G401 (cell line): ENCODE results near the gene GNMT. TPM values are rescaled to one million over a fixed set of nuclear protein-coding genes. Genes with fewer than 3 reads are reported as not detected.

Source experiments
- DNase-seq: peaks from one replicate; pipeline ENCODE4 v3.0.0-alpha.2; 2015; ENCODE audit warnings: low spot score
- in situ Hi-C: cut with HindIII; loops from 2 replicates; pipeline ENCODE4 v1.10.0; 2016; ENCODE audit warnings: low sequenced_read_pairs, mixed read lengths
- total RNA-seq: library from RNA; depleted of rRNA; stranded (reverse); fragments of >200 nt; shearing (Covaris generic); gene quantifications from 2 replicates; pipeline ENCODE4 v1.2.3, GENCODE V29; 2014; rRNA removed

The GNMT gene
- total RNA-seq, 1 experiment from 2014 or later = 0.75 TPM

DNA sequence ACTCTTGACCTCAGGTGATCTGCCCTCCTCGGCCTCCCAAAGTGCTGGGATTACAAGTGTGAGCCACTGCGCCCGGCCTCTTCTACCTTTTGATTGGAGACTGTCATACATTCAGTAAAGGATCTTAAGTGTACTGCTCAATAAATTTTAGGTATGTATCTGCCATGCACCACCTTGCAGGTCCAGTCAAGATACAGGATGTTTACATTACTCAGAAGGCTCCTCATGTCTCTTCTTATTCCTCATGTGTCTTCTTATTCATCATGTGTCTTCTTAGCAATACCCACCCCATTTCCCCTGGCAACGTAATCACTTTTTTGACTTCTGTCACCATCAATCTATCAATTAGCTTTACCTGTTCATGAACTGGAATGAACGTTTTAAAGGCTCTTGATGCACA lies 45.3 kb downstream of the GNMT start:
- in situ Hi-C loops = no loop called here
- no peak for DNase-seq

- in situ Hi-C loops = no loop called here
- DNase-seq = no peak
Observed at GRCh38 chr6:43006251-43006650, 45.7 kb downstream of the GNMT start.

- in situ Hi-C loops = no loop called here
- no peak for DNase-seq
Observed at GRCh38 chr6:43007126-43007525, 46.6 kb downstream of the GNMT start.

- peak; percentile 16 for DNase-seq
- in situ Hi-C loops = no loop called here
Observed at GRCh38 chr6:43009124-43009523, 48.6 kb downstream of the GNMT start.

- in situ Hi-C loops = no loop called here
- no peak for DNase-seq
Observed at GRCh38 chr6:43011207-43011606, 50.7 kb downstream of the GNMT start.

DNA sequence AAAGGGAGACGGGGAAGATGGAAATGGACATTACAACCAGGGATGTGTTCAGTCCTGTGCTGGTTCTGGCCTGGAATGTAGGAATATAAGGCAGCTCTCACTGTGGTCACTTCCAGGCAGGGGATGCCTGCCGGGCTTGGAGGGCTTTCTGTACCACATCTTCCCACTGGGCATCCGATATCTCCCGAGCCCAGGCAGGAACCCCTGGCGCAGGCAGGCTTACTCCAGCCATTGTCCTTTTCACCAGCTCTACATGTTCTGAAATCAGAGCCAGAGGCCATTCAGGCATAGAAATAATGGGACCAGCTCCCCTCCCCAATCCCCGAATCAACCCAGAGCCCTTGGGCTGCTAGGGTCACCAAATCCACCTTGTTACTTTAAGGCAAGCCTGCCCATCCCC lies 51.8 kb downstream of the GNMT start:
- in situ Hi-C loops = no loop called here
- no peak for DNase-seq

DNA sequence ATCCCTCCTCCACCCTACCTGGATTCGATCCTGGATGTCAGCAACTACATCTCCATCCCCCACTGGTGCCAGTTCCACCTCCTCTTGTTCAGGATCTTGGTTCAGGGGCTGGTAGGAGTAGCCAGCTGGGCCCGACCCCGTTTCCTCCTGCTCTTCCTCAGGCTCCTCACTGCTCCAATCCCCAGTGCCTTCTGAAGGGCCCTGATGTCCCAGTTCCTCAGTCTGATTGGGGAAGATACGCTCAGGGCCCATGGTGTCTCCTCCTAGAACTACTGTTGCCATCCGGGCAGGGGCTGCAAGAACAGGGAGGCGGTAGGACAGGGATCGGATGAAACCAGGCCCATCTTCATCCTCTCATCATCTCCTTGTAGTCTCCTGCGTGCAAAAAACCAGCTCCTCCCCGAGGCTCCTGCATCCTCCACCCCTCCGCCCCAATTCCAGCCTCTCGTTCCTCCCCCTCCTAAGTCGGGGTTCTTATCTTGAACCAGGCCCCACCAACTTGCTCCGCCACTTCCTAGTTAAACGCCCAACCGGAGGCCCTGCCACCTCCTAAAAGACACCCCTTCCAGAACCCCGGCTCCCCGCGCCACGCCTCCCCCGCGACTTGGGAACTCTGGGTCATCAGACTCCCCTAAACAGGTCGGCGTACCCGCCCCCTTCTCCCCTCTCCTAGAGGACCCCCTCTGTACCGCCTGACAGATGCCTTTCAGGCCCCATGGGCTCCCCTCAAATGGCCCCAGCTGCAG lies 52.7 kb downstream of the GNMT start:
- in situ Hi-C loops = no loop called here
- no peak for DNase-seq

Other genes with a start within 250 kb of the GNMT start
- not detected in 2 replicates for gene PRPH2, start 238.2 kb upstream of the GNMT start, total RNA-seq
- gene TBCC, start 214.7 kb upstream of the GNMT start, total RNA-seq = 57.7 and 73.2 TPM in 2 replicates
- 0.37 and 1.6 TPM in 2 replicates for gene BICRAL, start 178.7 kb upstream of the GNMT start, total RNA-seq
- gene RPL7L1, start 81.1 kb upstream of the GNMT start, total RNA-seq = 120 and 159 TPM in 2 replicates
- not detected in 2 replicates for gene PTCRA, start 44.7 kb upstream of the GNMT start, total RNA-seq
- gene CNPY3, start 31.3 kb upstream of the GNMT start, total RNA-seq = 47.5 and 52.5 TPM in 2 replicates
- 14.1 and 19.2 TPM in 2 replicates for gene PEX6, start 18.4 kb downstream of the GNMT start, total RNA-seq
- 64.8 and 71.0 TPM in 2 replicates for gene PPP2R5D, start 23.8 kb downstream of the GNMT start, total RNA-seq
- 77.0 and 78.3 TPM in 2 replicates for gene MEA1, start 53.2 kb downstream of the GNMT start, total RNA-seq
- gene KLHDC3, start 53.5 kb downstream of the GNMT start, total RNA-seq = 131 and 136 TPM in 2 replicates
- 140 and 164 TPM in 2 replicates for gene RRP36, start 60.9 kb downstream of the GNMT start, total RNA-seq
- gene CUL7, start 93.1 kb downstream of the GNMT start, total RNA-seq = 29.0 and 33.1 TPM in 2 replicates
- gene MRPL2, start 98.7 kb downstream of the GNMT start, total RNA-seq = 51.0 and 92.2 TPM in 2 replicates
- 13.8 and 14.1 TPM in 2 replicates for gene KLC4, start 98.9 kb downstream of the GNMT start, total RNA-seq
- 237 and 257 TPM in 2 replicates for gene PTK7, start 115.6 kb downstream of the GNMT start, total RNA-seq
- gene SRF, start 210.5 kb downstream of the GNMT start, total RNA-seq = 43.1 and 46.2 TPM in 2 replicates
- 0.98 and 8.9 TPM in 2 replicates for gene CUL9, start 221.4 kb downstream of the GNMT start, total RNA-seq